Neural cell (in vitro differentiated cells): ENCODE data around the gene UGGT1. TPM values are rescaled to one million over a fixed set of nuclear protein-coding genes. Genes with fewer than 3 reads are reported as not detected.

Experiments used
- H2AFZ ChIP-seq: fragments of 200-600, 300-800 bp; sonication (generic), shearing (Covaris generic); 2 replicates; pipeline ENCODE4 v1.6.0; 2014; ENCODE audit warnings: low read depth, mild to moderate bottlenecking, antibody characterized with exemption, low read length, moderate library complexity
- H3F3A ChIP-seq: fragments of 200-600 bp; shearing (Covaris generic); 2 replicates; pipeline ENCODE4 v1.6.1; 2016; ENCODE audit warnings: mild to moderate bottlenecking, moderate library complexity, mixed read lengths, antibody characterized with exemption, low read length; ENCODE audit not compliant: insufficient read depth, poor library complexity, severe bottlenecking
- H3K27ac ChIP-seq: fragments of 200-600, 300-800 bp; sonication (generic), shearing (Covaris generic); 2 replicates; pipeline ENCODE4 v1.5.1; 2014; ENCODE audit warnings: mild to moderate bottlenecking, low read length, moderate library complexity
- H3K27me3 ChIP-seq: fragments of 300-800, 200-600 bp; sonication (generic), shearing (Covaris generic); 2 replicates; pipeline ENCODE4 v1.6.0; 2014; ENCODE audit warnings: mild to moderate bottlenecking, low read depth, low read length, moderate library complexity; ENCODE audit not compliant: insufficient read depth
- H3K36me3 ChIP-seq: fragments of 300-800, 200-600 bp; sonication (generic), shearing (Covaris generic); 2 replicates; pipeline ENCODE4 v1.5.1; 2014; ENCODE audit warnings: mild to moderate bottlenecking, antibody characterized with exemption, low read length, moderate library complexity; ENCODE audit not compliant: insufficient read depth
- H3K4me2 ChIP-seq: fragments of 300-800, 200-600 bp; sonication (generic), shearing (Covaris generic); 2 replicates; pipeline ENCODE4 v1.6.0; 2014; ENCODE audit warnings: mild to moderate bottlenecking, low read length
- H3K4me3 ChIP-seq: fragments of 300-800, 200-600 bp; sonication (generic), shearing (Covaris generic); 2 replicates; pipeline ENCODE4 v1.5.1; 2014; ENCODE audit warnings: mild to moderate bottlenecking, low read length, moderate library complexity
- H3K79me2 ChIP-seq: fragments of 200-600 bp; shearing (Covaris generic); replicated peaks from 2 replicates; pipeline ENCODE4 v1.6.0; 2014; ENCODE audit warnings: mild to moderate bottlenecking, low read length, moderate library complexity; ENCODE audit not compliant: insufficient read depth
- H3K9ac ChIP-seq: fragments of 300-800, 200-600 bp; sonication (generic), shearing (Covaris generic); 2 replicates; pipeline ENCODE4 v1.6.1; 2016; ENCODE audit warnings: mild to moderate bottlenecking, low read length, mixed read lengths
- H3K9me2 ChIP-seq: fragments of 200-600 bp; shearing (Covaris generic); 2 replicates; pipeline ENCODE4 v1.6.1; 2016; ENCODE audit warnings: mild to moderate bottlenecking, low read length, mixed read lengths; ENCODE audit not compliant: insufficient read depth
- H3K9me3 ChIP-seq: fragments of 200-600, 300-800 bp; sonication (generic), shearing (Covaris generic); 2 replicates; pipeline ENCODE4 v1.6.1; 2016; ENCODE audit warnings: mild to moderate bottlenecking, mixed run types, low read length, moderate library complexity, mixed read lengths
- H4K20me1 ChIP-seq: fragments of 200-600 bp; shearing (Covaris generic); 2 replicates; pipeline ENCODE4 v1.6.1; 2016; ENCODE audit warnings: mild to moderate bottlenecking, mixed run types; ENCODE audit not compliant: insufficient read depth
- EP300 ChIP-seq: fragments of 450-650 bp; conservative IDR thresholded peaks from 2 replicates; pipeline ENCODE4 v1.6.1; 2014; ENCODE audit warnings: antibody characterized with exemption, mild to moderate bottlenecking, moderate library complexity; ENCODE audit not compliant: poor library complexity, severe bottlenecking
- EZH2 ChIP-seq: fragments of 200-600, 300-800 bp; shearing (Covaris generic), sonication (generic); IDR thresholded peaks from 2 replicates; pipeline ENCODE4 v1.6.1; 2014; ENCODE audit warnings: antibody characterized with exemption, low read length, borderline replicate concordance, mild to moderate bottlenecking; ENCODE audit not compliant: insufficient read depth, poor library complexity, severe bottlenecking
- MXI1 ChIP-seq: fragments of 450-650 bp; conservative IDR thresholded peaks from 2 replicates; pipeline ENCODE4 v1.6.1; 2014; ENCODE audit warnings: antibody characterized with exemption, mild to moderate bottlenecking; ENCODE audit not compliant: poor library complexity, severe bottlenecking
- POLR2AphosphoS5 ChIP-seq: IDR thresholded peaks from 2 replicates; pipeline ENCODE4 v1.6.1; 2012
- RAD21 ChIP-seq: fragments of 450-650 bp; conservative IDR thresholded peaks from 2 replicates; pipeline ENCODE4 v1.6.1; 2014; ENCODE audit warnings: antibody characterized with exemption, mild to moderate bottlenecking, moderate library complexity
- SMC3 ChIP-seq: fragments of 450-650 bp; conservative IDR thresholded peaks from 2 replicates; pipeline ENCODE4 v1.6.1; 2014; ENCODE audit warnings: antibody characterized with exemption, mild to moderate bottlenecking, moderate library complexity; ENCODE audit not compliant: poor library complexity
- TAF1 ChIP-seq: IDR thresholded peaks from 2 replicates; pipeline ENCODE4 v1.6.1; 2012; ENCODE audit warnings: low read depth
- polyA plus RNA-seq: library from polyadenylated mRNA; depleted of rRNA; stranded (reverse); fragments of >200 nt; gene quantifications from 2 replicates; pipeline ENCODE4 v1.2.3, GENCODE V29; 2014
- TF ChIP-seq, protein P1 (sequence below): IDR thresholded peaks from 2 replicates; pipeline ENCODE4 v1.6.1; 2012; ENCODE audit warnings: borderline replicate concordance
- TF ChIP-seq, protein P2 (sequence below): fragments of 450-650 bp; IDR thresholded peaks from 2 replicates; pipeline ENCODE4 v1.5.1; 2014; ENCODE audit warnings: antibody characterized with exemption, mild to moderate bottlenecking, moderate library complexity; ENCODE audit not compliant: poor library complexity, severe bottlenecking

UGGT1 gene
- polyA plus RNA-seq, 1 donor from 2014 or later = 26.3 TPM

DNA sequence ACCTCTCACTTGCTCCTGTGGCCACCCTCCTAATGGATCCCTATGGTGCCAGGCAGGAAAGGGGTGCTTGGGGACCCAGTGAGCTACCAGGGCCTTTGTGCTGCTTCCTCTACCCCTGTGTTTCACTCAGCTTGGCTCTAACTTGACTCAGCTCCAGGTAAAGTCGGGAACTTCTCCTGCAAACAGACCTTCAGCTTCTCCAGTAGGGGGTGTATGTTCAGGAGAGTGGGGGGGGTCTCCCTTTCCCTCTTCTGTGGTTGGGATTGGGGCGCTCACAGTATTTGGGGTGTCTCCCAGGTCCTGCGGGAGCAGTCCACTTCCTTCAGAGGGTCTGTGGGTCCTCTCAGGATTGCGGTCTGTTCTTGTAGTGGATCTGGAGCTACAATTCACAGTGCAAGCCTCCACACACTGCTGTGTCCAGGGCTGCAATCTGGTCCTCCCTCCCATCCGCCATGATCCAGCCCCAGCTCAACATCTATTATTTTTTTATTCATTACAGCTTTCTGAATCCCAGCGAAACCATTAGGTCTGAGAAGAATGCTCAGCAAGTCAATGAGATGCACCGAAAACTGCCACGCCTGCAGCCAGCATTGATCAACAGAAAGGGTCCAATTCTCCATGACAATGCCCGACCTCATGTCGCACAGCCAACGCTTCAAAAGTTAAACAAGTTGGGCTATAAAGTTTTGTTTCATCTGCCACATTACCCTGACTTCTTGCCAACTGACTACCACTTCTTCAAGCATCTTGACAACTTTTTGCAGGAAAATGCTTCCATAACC lies 36.7 kb upstream of the UGGT1 start:
- Histone ChIP-seq H3K4me3 (no peak overlapping the region), H3K79me2 (no peaks in the 10 kb centered on the region), H3K9ac (no peak overlapping the region), H3K27ac (no peak overlapping the region), H3K27me3 (no peaks in the 10 kb centered on the region), H3F3A (no peaks in the 10 kb centered on the region), H2AFZ (no peak overlapping the region), H3K9me3 (no peaks in the 10 kb centered on the region), H3K4me2 (no peak overlapping the region), H3K36me3 (no peaks in the 10 kb centered on the region), H4K20me1 (no peaks in the 10 kb centered on the region), H3K9me2 (no peaks in the 10 kb centered on the region)
- TF ChIP-seq, protein P1, sequence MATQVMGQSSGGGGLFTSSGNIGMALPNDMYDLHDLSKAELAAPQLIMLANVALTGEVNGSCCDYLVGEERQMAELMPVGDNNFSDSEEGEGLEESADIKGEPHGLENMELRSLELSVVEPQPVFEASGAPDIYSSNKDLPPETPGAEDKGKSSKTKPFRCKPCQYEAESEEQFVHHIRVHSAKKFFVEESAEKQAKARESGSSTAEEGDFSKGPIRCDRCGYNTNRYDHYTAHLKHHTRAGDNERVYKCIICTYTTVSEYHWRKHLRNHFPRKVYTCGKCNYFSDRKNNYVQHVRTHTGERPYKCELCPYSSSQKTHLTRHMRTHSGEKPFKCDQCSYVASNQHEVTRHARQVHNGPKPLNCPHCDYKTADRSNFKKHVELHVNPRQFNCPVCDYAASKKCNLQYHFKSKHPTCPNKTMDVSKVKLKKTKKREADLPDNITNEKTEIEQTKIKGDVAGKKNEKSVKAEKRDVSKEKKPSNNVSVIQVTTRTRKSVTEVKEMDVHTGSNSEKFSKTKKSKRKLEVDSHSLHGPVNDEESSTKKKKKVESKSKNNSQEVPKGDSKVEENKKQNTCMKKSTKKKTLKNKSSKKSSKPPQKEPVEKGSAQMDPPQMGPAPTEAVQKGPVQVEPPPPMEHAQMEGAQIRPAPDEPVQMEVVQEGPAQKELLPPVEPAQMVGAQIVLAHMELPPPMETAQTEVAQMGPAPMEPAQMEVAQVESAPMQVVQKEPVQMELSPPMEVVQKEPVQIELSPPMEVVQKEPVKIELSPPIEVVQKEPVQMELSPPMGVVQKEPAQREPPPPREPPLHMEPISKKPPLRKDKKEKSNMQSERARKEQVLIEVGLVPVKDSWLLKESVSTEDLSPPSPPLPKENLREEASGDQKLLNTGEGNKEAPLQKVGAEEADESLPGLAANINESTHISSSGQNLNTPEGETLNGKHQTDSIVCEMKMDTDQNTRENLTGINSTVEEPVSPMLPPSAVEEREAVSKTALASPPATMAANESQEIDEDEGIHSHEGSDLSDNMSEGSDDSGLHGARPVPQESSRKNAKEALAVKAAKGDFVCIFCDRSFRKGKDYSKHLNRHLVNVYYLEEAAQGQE = no peak
- no peak for TF ChIP-seq SMC3
- TF ChIP-seq MXI1 = no peak
- TF ChIP-seq TAF1 = no peak
- TF ChIP-seq EZH2 = no peak
- no peak for TF ChIP-seq POLR2AphosphoS5
- TF ChIP-seq RAD21 = no peak
- no peak for TF ChIP-seq EP300
- TF ChIP-seq, protein P2, sequence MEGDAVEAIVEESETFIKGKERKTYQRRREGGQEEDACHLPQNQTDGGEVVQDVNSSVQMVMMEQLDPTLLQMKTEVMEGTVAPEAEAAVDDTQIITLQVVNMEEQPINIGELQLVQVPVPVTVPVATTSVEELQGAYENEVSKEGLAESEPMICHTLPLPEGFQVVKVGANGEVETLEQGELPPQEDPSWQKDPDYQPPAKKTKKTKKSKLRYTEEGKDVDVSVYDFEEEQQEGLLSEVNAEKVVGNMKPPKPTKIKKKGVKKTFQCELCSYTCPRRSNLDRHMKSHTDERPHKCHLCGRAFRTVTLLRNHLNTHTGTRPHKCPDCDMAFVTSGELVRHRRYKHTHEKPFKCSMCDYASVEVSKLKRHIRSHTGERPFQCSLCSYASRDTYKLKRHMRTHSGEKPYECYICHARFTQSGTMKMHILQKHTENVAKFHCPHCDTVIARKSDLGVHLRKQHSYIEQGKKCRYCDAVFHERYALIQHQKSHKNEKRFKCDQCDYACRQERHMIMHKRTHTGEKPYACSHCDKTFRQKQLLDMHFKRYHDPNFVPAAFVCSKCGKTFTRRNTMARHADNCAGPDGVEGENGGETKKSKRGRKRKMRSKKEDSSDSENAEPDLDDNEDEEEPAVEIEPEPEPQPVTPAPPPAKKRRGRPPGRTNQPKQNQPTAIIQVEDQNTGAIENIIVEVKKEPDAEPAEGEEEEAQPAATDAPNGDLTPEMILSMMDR = no peak

DNA sequence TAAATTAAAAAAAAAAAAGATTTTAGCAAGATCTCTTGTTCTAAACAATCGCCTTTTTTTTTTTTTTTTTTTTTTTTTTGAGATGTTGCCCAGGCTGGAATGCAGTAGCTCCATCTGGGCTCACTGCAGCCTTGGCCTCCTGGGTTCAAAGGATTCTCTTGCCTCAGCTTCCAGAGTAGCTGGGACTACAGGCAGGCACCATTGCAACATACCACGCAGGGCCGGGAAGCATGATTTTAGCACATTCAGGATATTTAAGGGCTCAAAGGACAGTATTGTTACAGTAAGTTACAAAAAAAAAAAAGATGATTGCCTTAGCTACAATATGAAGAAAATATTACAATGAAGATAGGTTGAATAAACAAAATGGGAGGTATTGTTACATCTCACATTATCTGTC lies 33.7 kb upstream of the UGGT1 start:
- Histone ChIP-seq H3K4me2 (no peak overlapping the region), H3K9me2 (no peaks in the 10 kb centered on the region), H3K9ac (no peak overlapping the region), H2AFZ (no peak overlapping the region), H4K20me1 (no peaks in the 10 kb centered on the region), H3K27me3 (no peaks in the 10 kb centered on the region), H3K9me3 (no peaks in the 10 kb centered on the region), H3K36me3 (no peaks in the 10 kb centered on the region), H3K27ac (no peak overlapping the region), H3K4me3 (no peak overlapping the region), H3K79me2 (no peaks in the 10 kb centered on the region), H3F3A (no peaks in the 10 kb centered on the region)
- TF ChIP-seq, protein P2 = no peak
- no peak for TF ChIP-seq EZH2
- no peak for TF ChIP-seq POLR2AphosphoS5
- no peak for TF ChIP-seq MXI1
- no peak for TF ChIP-seq TAF1
- TF ChIP-seq, protein P1 = no peak
- TF ChIP-seq RAD21 = no peak
- no peak for TF ChIP-seq SMC3
- no peak for TF ChIP-seq EP300
